ENCODE results near the gene RNASEH2A. TPM values are rescaled to one million over a fixed set of nuclear protein-coding genes. Genes with fewer than 3 reads are reported as not detected.

Gene RNASEH2A
- total and polyA plus RNA-seq, 2 of the 13 experiments (the other 11 are each of a cell fraction or from before 2014, with no cell fraction given) = 25.1 to 35.8 TPM

- TF ChIP-seq ZNF619 (CRISPR knock-in tag; IDR thresholded peaks at IDR 0.05) (peak; percentile 33; the same call in 1 of the 2 replicates), ZNF136 (CRISPR knock-in tag; IDR thresholded peaks at IDR 0.05; ENCODE audit: low read depth) (peak; percentile 69; the same call in 1 of the 2 replicates), NFIB (CRISPR knock-in tag; IDR thresholded peaks at IDR 0.05; ENCODE audit: borderline replicate concordance) (no peak), ZNF605 (CRISPR knock-in tag; IDR thresholded peaks at IDR 0.05) (peak; percentile 95; the same call in 1 of the 2 replicates), HES4 (CRISPR knock-in tag; IDR thresholded peaks at IDR 0.05; ENCODE audit: borderline replicate concordance) (peak; percentile 81; the same call in 1 of the 2 replicates), PHF5A (CRISPR knock-in tag; IDR thresholded peaks at IDR 0.05; ENCODE audit: low read depth, unreplicated experiment) (peak; percentile 60), SP4 (CRISPR knock-in tag; IDR thresholded peaks at IDR 0.05) (peak; percentile 54; the same call in 1 of the 2 replicates), ARNTL (CRISPR knock-in tag; IDR thresholded peaks at IDR 0.05) (peak; percentile 74), ZNF33A (CRISPR knock-in tag; IDR thresholded peaks at IDR 0.05; ENCODE audit: borderline replicate concordance) (peak; percentile 63; the same call in 1 of the 2 replicates), KLF15 (CRISPR knock-in tag; IDR thresholded peaks at IDR 0.05; ENCODE audit: borderline replicate concordance) (no peak), RFX1 (IDR thresholded peaks at IDR 0.05) (no peak), ZNF777 (CRISPR knock-in tag; IDR thresholded peaks at IDR 0.05) (peak; percentile 82), FIP1L1 (IDR thresholded peaks at IDR 0.05; ENCODE audit: borderline replicate concordance, insufficient read depth, low read depth, low read length) (no peak), ZKSCAN8 (CRISPR knock-in tag; IDR thresholded peaks at IDR 0.05; ENCODE audit: borderline replicate concordance) (0 out of 2 replicates have a peak, but pooled peaks have one; percentile 23), E2F5 (CRISPR knock-in tag; conservative IDR thresholded peaks at IDR 0.05) (peak; percentile 79), ZNF282 (IDR thresholded peaks at IDR 0.05; ENCODE audit: partially characterized antibody) (no peak), ZNF256 (CRISPR knock-in tag; conservative IDR thresholded peaks at IDR 0.05) (no peak), GATAD1 (CRISPR knock-in tag; IDR thresholded peaks at IDR 0.05) (peak; percentile 72), CHD2 (IDR thresholded peaks at IDR 0.05; ENCODE audit: low read depth, low read length) (no peak), SKIL (CRISPR knock-in tag; IDR thresholded peaks at IDR 0.05; ENCODE audit: borderline replicate concordance) (peak; percentile 62; the same call in 1 of the 2 replicates), TCF7L2 (IDR thresholded peaks at IDR 0.05; ENCODE audit: low read depth, low read length) (no peak), HOMEZ (CRISPR knock-in tag; IDR thresholded peaks at IDR 0.05; ENCODE audit: low read depth) (no peak), DBP (CRISPR knock-in tag; IDR thresholded peaks at IDR 0.05; ENCODE audit: not compliant biosample characterization) (peak; percentile 36), ZNF101 (CRISPR knock-in tag; IDR thresholded peaks at IDR 0.05; ENCODE audit: borderline replicate concordance, low read depth) (0 out of 2 replicates have a peak, but pooled peaks have one; percentile 39), FOSL1 (CRISPR knock-in tag; IDR thresholded peaks at IDR 0.05; ENCODE audit: borderline replicate concordance) (no peak)
These were observed 4.7 kb upstream of the RNASEH2A start, which contains the start of the genes PRDX2 and THSD8 (continued) for GRCh38 chr19:12801466-12802266.
